Neural crest cell (in vitro differentiated cells): Measurements from ENCODE around the gene MAP3K21. TPM values are rescaled to one million over a fixed set of nuclear protein-coding genes. Genes with fewer than 3 reads are reported as not detected.

Experiments used
- DNase-seq: peaks from one replicate; pipeline ENCODE4 v3.0.0; 2021; ENCODE audit warnings: low read depth, mixed read lengths, low spot score
- H3K27ac Mint-ChIP-seq: one replicate; pipeline ENCODE4 v1.8.0; 2021; ENCODE audit warnings: mild to moderate bottlenecking, mixed read lengths; ENCODE audit not compliant: unreplicated experiment
- H3K27me3 Mint-ChIP-seq: 2 replicates; pipeline ENCODE4 v1.8.0; 2021; ENCODE audit warnings: low read depth, mild to moderate bottlenecking, mixed read lengths
- H3K36me3 Mint-ChIP-seq: 2 replicates; pipeline ENCODE4 v1.8.0; 2021; ENCODE audit warnings: low read depth, mild to moderate bottlenecking, mixed read lengths
- H3K4me1 Mint-ChIP-seq: 2 replicates; pipeline ENCODE4 v1.8.0; 2021; ENCODE audit warnings: mixed read lengths
- H3K4me3 Mint-ChIP-seq: one replicate; pipeline ENCODE4 v1.8.0; 2021; ENCODE audit warnings: mild to moderate bottlenecking, mixed read lengths
- H3K9me3 Mint-ChIP-seq: 2 replicates; pipeline ENCODE4 v1.8.0; 2021; ENCODE audit warnings: mixed read lengths
- CTCF ChIP-seq: fragments of 200-600 bp; sonication (generic); conservative IDR thresholded peaks from 2 replicates; pipeline ENCODE4 v1.5.0; 2021; ENCODE audit warnings: antibody characterized with exemption, mild to moderate bottlenecking
- total RNA-seq: library from RNA; stranded (reverse); gene quantifications from 2 replicates; pipeline ENCODE4 v1.2.1, GENCODE V29; 2021

MAP3K21 gene
- total RNA-seq, 1 donor from 2014 or later: 0.51 TPM

- Mint-ChIP-seq H3K4me1 (no peaks in the 10 kb centered on the region), H3K36me3 (no peaks in the 10 kb centered on the region), H3K4me3 (peak overlapping the region; percentile 82), H3K9me3 (no peaks in the 10 kb centered on the region), H3K27ac (no peak overlapping the region), H3K27me3 (peaks cover 67% of the 10 kb centered on the region)
- DNase-seq: no peak
- TF ChIP-seq CTCF: no peak
Measured at GRCh38 chr1:233326319-233326718, 1.2 kb upstream of the MAP3K21 start.

- DNase-seq: no peak
- H3K9me3 Mint-ChIP-seq: no peaks in the 10 kb centered on the region
- H3K4me1 Mint-ChIP-seq: no peaks in the 10 kb centered on the region
- peaks cover 68% of the 10 kb centered on the region for H3K27me3 Mint-ChIP-seq
- peak overlapping the region; percentile 82 for H3K4me3 Mint-ChIP-seq
- no peaks in the 10 kb centered on the region for H3K36me3 Mint-ChIP-seq
- TF ChIP-seq CTCF: no peak
- H3K27ac Mint-ChIP-seq: no peak overlapping the region
Measured at GRCh38 chr1:233326811-233327650, 493 bp upstream of the MAP3K21 start.

- H3K27me3 Mint-ChIP-seq: peaks cover 63% of the 10 kb centered on the region
- DNase-seq: no peak
- H3K4me3 Mint-ChIP-seq: peak overlapping the region; percentile 83
- H3K27ac Mint-ChIP-seq: no peak overlapping the region
- H3K36me3 Mint-ChIP-seq: no peaks in the 10 kb centered on the region
- H3K4me1 Mint-ChIP-seq: no peaks in the 10 kb centered on the region
- no peak for TF ChIP-seq CTCF
- H3K9me3 Mint-ChIP-seq: no peaks in the 10 kb centered on the region
Measured at GRCh38 chr1:233328142-233328921, 808 bp downstream of the MAP3K21 start.

- Mint-ChIP-seq H3K9me3 (no peaks in the 10 kb centered on the region), H3K4me3 (no peak overlapping the region), H3K27me3 (peaks cover 46% of the 10 kb centered on the region), H3K4me1 (no peaks in the 10 kb centered on the region), H3K36me3 (no peaks in the 10 kb centered on the region), H3K27ac (no peak overlapping the region)
- no peak for DNase-seq
- no peak for TF ChIP-seq CTCF
Measured at GRCh38 chr1:233331676-233332519, 4.4 kb downstream of the MAP3K21 start.

GRCh38 chr1:233333086-233333485, 5.6 kb downstream of the MAP3K21 start:
- H3K36me3 Mint-ChIP-seq: no peaks in the 10 kb centered on the region
- peaks cover 45% of the 10 kb centered on the region for H3K27me3 Mint-ChIP-seq
- no peak for TF ChIP-seq CTCF
- H3K4me3 Mint-ChIP-seq: no peak overlapping the region
- peaks cover under 1% of the 10 kb centered on the region for H3K4me1 Mint-ChIP-seq
- no peak overlapping the region for H3K27ac Mint-ChIP-seq
- DNase-seq: no peak
- no peaks in the 10 kb centered on the region for H3K9me3 Mint-ChIP-seq
